Measurements from ENCODE around the gene ENDOG.

GRCh38 chr9:128828267-128828666 is 10.0 kb downstream of the ENDOG start:
- TF ChIP-seq POLR2A (IDR thresholded peaks at IDR 0.05; ENCODE audit: low read depth, low read length) (no peak), TAF1 (IDR thresholded peaks at IDR 0.05; ENCODE audit: borderline replicate concordance, low read depth, low read length) (no peak)

Data from GM12892 (cell line).